HL-60 (cell line): ENCODE data around the gene KATNAL1.

ENCODE experiments used
- CTCF ChIP-seq: IDR thresholded peaks from one replicate; pipeline ENCODE4 v1.5.1; 2011; ENCODE audit warnings: low read length, control low read depth, inconsistent platforms; ENCODE audit not compliant: insufficient read depth
- GABPA ChIP-seq: IDR thresholded peaks from 2 replicates; pipeline ENCODE4 v1.6.1; 2012; ENCODE audit warnings: low read depth
- POLR2AphosphoS5 ChIP-seq: IDR thresholded peaks from 2 replicates; pipeline ENCODE4 v1.6.1; 2012; ENCODE audit warnings: low read depth
- REST ChIP-seq: IDR thresholded peaks from 2 replicates; pipeline ENCODE4 v1.6.1; 2012; ENCODE audit warnings: low read depth; ENCODE audit not compliant: insufficient replicate concordance
- SPI1 ChIP-seq: IDR thresholded peaks from 2 replicates; pipeline ENCODE4 v1.6.1; 2012; ENCODE audit warnings: low read depth, mild to moderate bottlenecking, borderline replicate concordance

- TF ChIP-seq CTCF (no peak), REST (no peak), GABPA (no peak), POLR2AphosphoS5 (no peak), SPI1 (no peak)
Measured at GRCh38 chr13:30156270-30156669, 151.1 kb downstream of the KATNAL1 start.
